ENCODE data around the gene BANF1. TPM values are rescaled to one million over a fixed set of nuclear protein-coding genes. Genes with fewer than 3 reads are reported as not detected.
A peak's percentile ranks its signal among the peaks of the same experiment; 100 is the strongest.

The BANF1 gene, protein sequence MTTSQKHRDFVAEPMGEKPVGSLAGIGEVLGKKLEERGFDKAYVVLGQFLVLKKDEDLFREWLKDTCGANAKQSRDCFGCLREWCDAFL
- 238 TPM for total RNA-seq
- long read RNA-seq, transcript BANF1-201 (3 exons, 1,155 nt): major isoform, 69 of 97 reads
- long read RNA-seq, transcript BANF1-208 (3 exons, 1,135 nt): minor isoform, 7 of 97 reads
- long read RNA-seq, partial matches to known transcripts: 7 of 97 reads
- long read RNA-seq, other reads (novel, unspliced or antisense): 7 of 97 reads

DNA sequence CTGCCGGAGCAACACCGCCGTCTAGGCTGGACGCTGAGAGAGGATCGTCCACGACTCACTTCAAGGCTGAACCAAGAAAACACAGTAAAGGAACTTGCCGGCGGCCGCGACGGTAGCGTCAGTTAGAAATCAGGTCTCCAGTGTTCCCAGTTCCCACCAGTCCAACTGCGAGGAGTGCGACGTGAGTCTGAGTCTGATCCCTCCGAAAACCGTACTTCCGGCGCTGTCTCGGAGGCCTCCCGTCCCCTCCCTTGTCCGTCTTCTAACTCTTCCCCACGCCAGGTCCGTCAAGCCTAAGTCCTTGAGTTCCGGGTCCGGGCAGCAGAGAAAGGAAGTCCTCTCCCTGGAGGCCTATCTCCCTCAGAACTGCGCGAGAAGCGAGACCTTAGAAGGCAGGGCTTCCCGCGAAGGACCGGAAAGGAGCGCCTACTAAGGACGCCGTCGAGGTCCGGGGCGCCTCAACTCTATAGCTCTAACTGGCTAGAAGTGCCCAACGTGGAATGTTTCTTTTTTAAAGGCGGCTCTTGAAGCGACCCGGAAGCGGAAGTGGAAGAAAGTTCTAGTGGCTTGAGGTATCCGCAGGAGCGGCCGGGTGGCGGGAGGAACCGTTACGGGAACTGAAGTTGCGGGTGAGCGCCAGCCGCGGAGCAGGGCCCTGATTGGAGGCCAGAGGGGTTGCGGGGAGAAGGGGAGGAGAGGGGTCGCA lies at the start of gene BANF1, which contains the start of gene EIF1AD:
TSS of gene BANF1 (plus strand) at position 562 of the 706 bp plus-strand sequence. CDS start 748 bp downstream, outside the sequence.
TSS of gene EIF1AD (minus strand) at position 216 of the 706 bp plus-strand sequence. CDS start 1,768 bp downstream, outside the sequence.
- intact Hi-C loops (cut with micrococcal nuclease): no loop called here
- peak; percentile 92 for ATAC-seq
- DNase-seq: peak; percentile 89

DNA sequence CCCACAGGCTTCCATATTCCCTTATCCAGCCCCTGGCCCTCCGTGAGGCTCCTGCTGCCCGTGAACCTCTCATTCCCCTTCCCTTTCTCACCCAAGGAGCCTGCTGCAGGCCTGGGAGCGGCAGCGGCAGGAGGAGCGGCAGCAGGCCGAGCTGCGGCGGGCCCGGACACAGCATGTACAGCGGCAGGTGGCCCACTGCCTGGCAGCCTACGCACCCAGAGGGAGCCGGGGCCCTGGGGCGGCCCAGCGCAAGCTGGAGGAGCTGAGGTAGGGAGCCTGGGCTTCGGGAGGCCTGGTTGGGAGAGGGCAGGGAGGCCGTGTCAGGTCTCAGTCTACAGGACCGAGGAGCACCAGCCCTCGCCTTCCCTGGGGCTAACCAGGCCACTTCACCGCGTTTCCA lies 48.8 kb upstream of the BANF1 start:
- no peak for ATAC-seq
- intact Hi-C loops (cut with micrococcal nuclease): no loop called here

DNA sequence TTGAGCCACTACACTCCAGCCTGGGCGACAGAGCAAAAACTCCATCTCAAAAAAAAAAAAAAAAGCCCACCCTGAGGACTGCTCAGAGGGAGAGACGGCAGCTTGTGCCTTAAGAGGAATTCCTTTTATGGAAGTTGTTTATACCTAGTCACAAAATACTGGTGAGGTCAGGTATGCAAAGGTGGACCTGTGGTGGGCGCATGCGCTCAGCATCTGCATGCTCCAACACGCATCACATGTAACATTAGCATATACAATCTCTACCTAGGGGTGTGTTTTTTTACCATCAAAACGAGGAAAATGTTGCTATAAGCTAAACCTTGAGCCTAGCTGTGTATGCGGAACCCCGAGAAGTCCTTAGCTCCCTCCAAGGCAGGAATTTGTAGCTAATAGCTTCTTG lies 47.5 kb upstream of the BANF1 start:
- DNase-seq (no peak), ATAC-seq (no peak)

More for the DNA sequence above, 48.8 kb upstream of the BANF1 start:
- DNase-seq: no peak

DNA sequence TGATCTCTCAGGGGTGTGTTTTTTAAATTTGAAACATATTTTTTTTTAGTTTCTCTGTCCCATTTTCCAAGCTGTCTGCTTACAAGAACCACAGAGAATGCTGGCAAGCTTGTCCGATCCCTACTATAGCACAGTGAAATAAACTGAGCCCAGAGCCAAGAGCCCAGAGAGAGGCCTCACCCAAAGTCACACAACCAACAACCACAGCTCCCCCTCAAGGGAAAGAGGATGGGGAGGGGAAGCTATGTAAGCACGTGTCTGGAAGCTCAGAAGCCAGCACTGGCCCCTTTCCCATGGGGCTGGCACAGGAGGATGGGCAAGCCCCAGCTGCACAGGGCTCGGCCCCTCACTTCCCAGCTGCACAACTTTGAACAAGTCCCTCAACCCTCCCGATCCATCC lies 44.0 kb upstream of the BANF1 start:
- intact Hi-C loops (cut with micrococcal nuclease): no loop called here
- ATAC-seq: no peak
- no peak for DNase-seq

More for the DNA sequence above, 47.5 kb upstream of the BANF1 start:
- intact Hi-C loops (cut with micrococcal nuclease): no loop called here

DNA sequence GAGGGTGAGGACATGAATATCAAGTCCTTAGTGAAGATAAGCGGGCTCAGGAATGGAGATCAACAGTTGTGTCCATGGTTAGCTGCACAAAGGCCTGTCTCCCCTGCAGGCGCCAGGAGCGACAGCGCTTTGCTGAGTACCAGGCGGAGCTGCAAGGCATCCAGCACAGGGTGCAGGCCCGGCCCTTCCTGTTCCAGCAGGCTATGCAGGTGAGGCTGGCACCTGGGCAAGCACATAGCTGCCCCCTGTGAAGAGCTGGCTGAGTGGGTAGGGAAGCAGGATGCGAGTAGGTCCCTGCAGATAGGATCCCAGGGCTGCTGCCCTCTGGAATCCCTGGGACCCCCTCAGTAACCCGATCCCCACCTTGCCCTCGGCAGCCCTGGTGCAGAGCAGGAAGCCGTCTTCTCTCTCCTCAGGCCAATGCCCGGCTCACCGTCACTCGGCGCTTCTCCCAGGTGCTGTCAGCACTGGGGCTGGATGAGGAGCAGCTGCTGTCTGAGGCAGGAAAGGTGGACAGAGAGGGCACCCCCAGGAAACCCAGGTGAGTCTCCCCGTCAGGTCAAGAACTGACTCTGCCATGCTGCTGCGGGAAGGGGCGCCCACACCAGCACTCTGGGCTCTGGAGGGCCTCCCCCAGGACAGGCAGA lies 43.4 kb upstream of the BANF1 start:
- no peak for ATAC-seq
- intact Hi-C loops (cut with micrococcal nuclease): no loop called here
- no peak for DNase-seq

DNA sequence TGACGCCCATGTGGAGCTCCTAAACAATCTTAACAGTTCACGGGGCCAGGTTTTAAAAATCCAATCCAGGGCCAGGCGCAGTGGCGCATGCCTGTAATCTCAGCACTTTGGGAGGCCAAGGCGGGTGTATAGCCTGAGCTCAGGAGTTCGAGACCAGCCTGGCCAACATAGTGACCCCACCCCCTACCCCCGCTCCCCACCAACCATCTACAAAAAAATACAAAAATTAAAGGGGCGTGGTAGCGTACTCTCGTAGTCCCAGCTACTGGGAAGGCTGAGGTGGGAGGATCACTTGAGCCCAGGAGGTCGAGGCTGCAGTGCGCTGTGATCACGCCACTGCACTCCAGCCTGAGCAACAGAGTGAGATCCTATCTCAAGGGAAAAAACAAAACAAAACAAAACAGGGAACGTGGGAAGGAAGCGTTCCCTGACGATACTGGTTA lies 41.5 kb upstream of the BANF1 start:
- DNase-seq (no peak), ATAC-seq (peak; percentile 13)
- intact Hi-C loops (cut with micrococcal nuclease): no loop called here

DNA sequence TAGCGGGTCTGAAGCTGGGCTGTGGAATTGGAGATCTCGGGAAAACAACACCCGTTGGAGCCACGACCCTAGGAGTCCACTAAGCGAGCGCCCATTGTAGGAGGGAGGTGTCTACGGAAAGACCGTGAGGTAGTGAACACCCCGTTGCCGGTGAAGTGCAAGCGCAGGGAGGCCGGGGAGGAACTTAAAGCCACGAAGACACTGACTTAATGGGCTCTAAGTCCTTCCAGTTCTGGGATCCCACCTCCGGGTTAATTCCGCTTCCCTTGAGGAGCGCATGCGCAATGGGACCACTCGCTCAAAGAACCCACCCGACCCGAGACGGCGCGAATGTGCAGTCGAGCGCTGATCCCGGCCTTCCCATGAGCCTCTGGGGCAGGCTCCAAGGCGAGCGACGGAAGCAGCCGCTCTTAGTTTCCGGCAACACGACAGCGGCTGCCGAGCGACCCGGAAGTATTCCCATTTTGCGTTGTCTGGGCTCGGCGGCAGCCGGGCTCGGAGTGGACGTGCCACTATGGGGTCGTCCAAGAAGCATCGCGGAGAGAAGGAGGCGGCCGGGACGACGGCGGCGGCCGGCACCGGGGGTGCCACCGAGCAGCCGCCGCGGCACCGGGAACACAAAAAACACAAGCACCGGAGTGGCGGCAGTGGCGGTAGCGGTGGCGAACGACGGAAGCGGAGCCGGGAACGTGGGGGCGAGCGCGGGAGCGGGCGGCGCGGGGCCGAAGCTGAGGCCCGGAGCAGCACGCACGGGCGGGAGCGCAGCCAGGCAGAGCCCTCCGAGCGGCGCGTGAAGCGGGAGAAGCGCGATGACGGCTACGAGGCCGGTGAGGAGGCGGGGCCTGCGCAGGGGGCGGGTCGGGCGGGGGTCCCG lies 40.8 kb upstream of the BANF1 start, which contains the start of gene SART1:
TSS of gene SART1 (plus strand) at position 468 of the 874 bp plus-strand sequence. CDS start at position 515, 47 bp downstream.
- peak; percentile 99 for ATAC-seq
- DNase-seq: peak; percentile 98
- intact Hi-C loops (cut with micrococcal nuclease): no loop called here

DNA sequence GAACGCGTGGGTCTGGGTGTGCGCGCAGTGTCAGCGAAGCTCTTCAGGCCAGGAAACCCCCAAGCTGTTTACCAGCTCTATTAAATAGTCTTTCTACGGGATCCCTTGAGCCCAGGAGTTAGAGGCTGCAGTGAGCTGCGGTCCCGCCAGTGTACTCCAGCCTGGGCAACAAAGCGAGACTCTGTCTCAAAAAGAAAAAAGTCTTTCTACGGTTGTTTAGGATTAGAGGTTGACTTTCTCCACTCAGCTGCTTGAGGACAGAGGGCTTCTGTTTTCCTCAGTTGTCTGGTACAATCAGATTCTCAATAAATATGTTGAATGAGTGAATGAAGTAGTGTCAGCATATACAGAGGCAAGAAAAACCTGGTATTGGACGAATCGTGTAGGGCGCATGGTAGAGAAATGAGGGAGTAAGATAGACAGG lies 40.1 kb upstream of the BANF1 start:
- DNase-seq (no peak), ATAC-seq (no peak)
- intact Hi-C loops (cut with micrococcal nuclease): no loop called here

DNA sequence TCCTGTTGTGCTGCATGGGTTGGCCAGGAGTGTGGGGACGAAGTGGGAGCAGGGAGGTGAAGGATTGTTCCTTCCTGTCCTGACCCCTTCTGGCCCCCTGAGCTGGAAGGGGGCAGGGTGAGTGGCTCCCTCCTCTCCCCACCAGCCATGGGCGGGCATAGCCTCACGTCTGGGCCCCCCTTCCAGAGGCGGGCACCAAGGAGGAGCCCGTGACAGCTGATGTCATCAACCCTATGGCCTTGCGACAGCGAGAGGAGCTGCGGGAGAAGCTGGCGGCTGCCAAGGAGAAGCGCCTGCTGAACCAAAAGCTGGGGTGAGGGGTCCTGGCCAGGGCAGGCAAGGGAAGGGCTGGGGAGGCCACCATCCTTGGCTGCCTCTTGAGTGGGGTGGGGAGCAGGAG lies 37.4 kb upstream of the BANF1 start:
- DNase-seq (no peak), ATAC-seq (no peak)
- intact Hi-C loops (cut with micrococcal nuclease): no loop called here

DNA sequence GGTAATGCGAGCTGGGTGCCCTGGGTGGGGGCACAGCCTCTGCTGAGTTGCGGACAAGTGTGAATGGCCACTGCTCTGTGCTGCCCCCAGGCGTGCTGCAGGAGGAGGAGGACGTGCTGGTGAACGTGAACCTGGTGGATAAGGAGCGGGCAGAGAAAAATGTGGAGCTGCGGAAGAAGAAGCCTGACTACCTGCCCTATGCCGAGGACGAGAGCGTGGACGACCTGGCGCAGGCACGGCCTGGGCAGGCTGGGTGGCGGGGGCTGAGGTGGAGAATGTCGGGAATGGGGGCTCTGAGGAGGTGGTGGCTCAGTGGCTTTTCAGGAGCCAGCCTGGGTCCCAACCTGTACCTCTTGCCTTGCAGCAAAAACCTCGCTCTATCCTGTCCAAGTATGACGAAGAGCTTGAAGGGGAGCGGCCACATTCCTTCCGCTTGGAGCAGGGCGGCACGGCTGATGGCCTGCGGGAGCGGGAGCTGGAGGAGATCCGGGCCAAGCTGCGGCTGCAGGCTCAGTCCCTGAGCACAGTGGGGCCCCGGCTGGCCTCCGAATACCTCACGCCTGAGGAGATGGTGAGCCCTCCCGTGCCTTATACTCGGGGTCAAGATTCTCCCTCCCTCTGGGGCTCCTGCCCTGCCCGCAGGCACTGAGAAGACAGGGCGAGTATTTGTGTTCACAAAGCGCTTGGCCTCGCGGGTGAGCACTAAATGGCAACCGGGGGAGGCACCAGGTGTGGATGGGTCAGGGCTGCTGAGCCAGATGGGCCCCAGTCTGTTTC lies 36.1 kb upstream of the BANF1 start:
- no peak for ATAC-seq
- no peak for DNase-seq
- intact Hi-C loops (cut with micrococcal nuclease): no loop called here

DNA sequence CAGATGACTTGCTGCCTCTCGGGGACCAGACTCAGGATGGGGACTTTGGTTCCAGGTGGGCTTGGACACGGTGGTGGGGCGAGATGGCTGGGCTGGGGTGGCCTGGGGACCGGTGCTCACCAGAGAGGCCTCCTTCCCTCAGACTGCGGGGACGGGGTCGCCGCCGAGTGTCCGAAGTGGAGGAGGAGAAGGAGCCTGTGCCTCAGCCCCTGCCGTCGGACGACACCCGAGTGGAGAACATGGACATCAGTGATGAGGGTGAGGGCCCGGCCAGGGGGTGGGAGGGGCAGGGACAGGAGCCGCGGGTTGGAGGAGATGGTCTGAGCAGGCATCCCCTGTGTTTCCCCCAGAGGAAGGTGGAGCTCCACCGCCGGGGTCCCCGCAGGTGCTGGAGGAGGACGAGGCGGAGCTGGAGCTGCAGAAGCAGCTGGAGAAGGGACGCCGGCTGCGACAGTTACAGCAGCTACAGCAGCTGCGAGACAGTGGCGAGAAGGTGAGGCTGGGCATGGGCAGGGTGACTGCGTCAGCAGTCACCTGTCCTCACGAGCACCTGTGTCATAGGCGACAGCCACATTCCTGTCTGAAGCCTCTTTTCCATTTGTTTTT lies 34.9 kb upstream of the BANF1 start:
- DNase-seq (no peak), ATAC-seq (no peak)
- intact Hi-C loops (cut with micrococcal nuclease): no loop called here

DNA sequence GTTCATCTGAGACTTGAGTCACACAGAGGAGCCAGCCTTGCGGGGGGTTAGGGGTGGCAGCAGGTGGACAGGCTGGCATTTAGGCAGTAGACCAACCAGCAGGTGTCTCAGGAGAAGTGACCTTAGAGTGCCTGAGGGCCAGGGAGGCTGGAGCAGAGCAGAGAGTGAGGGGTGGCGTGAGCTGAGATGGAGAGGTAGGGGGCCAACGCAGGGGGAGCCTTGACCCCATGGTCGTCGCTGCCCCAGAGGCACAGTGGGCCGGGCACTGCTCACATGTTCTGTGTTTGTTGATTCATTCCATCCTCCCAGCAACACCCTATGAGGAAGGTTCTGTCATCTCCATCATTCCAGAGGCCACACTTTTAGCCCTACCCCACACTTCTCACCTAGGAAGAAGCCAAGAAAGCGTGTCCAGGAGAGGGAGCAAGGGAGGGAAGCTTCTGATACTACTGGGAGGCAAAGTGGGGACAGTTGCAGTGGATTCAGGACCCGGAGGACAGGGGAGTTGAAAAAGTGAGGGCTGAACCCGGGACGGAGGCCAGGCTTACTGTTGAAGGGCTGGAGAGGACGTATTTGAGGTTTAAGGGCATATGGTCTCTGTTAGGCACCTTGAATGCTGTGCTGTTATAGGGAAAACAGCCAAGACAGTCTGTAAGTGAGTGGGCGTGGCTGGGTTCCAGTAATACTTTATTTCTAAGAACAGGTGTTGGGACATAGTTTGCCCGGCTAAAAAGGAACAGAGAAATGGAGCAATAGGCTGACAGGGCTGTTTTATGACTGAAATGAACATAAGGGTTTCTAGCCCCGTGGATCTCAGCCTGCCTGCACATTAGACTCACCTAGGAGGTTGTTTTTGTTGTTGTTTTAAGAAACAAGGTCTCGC lies 33.5 kb upstream of the BANF1 start:
- DNase-seq: no peak
- no peak for ATAC-seq
- intact Hi-C loops (cut with micrococcal nuclease): no loop called here

DNA sequence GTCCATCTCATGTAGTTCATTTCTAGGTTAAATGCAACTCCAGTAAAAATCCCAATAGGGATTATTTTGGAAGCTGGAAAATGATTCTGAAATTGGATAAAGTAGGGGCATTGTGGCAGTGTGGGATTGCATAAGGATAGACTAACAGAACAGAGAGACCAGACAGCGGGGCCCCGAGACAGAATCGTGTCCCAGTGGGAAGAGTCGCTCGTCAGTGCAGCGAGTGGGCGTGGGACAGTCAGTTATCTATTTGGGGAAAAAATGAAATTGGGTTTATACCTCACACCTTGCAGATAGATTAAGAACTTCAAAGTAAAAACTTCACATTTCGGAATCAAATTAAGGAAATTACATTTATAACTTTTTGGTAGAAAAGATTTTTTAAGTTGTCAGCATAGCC lies 30.2 kb upstream of the BANF1 start:
- intact Hi-C loops (cut with micrococcal nuclease): no loop called here
- DNase-seq (no peak), ATAC-seq (no peak)

DNA sequence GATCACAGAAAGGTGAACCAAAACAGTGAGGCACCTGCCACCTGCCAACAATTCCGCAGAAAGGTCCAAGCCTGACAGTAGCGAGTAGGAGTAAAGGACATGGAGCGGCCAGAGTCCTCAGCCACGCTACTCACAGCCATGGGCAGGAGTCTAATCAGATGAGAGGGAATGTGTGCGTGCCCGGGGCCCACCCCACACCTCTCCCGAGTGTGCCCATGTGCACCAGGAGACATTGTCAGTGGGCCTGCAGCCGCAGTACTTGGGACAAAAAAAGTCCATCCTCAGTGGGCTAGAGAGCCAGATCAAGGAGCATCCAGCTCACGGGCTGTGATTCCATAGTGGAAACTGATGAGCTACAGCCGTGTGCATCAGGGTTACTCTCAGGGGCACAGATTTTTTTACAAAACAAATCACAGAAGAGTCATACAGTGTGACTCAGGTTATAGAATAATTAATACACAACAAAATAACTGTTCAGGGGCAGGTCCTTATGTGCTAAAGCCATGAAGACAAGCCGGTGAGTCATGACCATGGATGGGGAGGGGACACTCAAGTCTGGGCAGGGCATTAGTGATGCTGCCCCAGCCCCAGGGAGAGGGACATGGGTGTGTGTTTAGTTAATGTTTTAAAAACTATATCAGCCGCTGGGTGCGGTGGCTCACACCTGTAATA lies 28.7 kb upstream of the BANF1 start:
- no peak for ATAC-seq
- DNase-seq: no peak
- intact Hi-C loops (cut with micrococcal nuclease): no loop called here

DNA sequence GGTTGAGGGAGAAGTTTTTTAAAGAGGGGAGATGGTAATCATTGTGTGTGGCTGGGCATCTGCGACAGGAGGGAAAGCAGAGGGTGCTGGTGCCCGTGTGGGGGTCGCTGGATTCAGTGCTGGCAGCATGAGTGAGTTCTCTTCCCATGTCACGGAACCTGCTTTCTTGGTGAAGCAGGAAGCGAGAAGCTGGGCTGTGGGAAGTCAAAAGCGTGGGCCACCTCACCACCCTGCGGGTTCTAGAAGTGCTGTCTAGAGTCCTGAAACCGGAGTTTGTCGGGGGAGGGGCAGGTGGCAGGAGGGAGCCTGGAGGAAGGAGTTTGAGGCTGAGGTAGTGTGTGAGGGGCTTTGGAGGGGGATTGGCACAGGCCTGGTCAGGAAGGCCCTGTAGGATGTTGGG lies 26.5 kb upstream of the BANF1 start:
- DNase-seq: no peak

More for the DNA sequence above, 26.5 kb upstream of the BANF1 start:
- no peak for ATAC-seq
- intact Hi-C loops (cut with micrococcal nuclease): no loop called here

Data from left ventricle myocardium superior (tissue), 1 donor.